Frontal cortex (tissue), 1 donor: ENCODE data around the gene TAC1. TPM values are rescaled to one million over a fixed set of nuclear protein-coding genes. Genes with fewer than 3 reads are reported as not detected.

Experiments
- total RNA-seq: library from RNA; depleted of rRNA; stranded (reverse); fragments of >200 nt; gene quantifications from one replicate; pipeline ENCODE4 v1.2.3, GENCODE V29; 2014

Gene TAC1
- total RNA-seq, 1 donor from 2014 or later: 21.2 TPM

Other genes with a start within 250 kb of the TAC1 start
- 44.0 TPM for gene ASNS, start 140.3 kb downstream of the TAC1 start, total RNA-seq